Measurements from ENCODE around the gene LAMA5.

LAMA5 gene

DNA sequence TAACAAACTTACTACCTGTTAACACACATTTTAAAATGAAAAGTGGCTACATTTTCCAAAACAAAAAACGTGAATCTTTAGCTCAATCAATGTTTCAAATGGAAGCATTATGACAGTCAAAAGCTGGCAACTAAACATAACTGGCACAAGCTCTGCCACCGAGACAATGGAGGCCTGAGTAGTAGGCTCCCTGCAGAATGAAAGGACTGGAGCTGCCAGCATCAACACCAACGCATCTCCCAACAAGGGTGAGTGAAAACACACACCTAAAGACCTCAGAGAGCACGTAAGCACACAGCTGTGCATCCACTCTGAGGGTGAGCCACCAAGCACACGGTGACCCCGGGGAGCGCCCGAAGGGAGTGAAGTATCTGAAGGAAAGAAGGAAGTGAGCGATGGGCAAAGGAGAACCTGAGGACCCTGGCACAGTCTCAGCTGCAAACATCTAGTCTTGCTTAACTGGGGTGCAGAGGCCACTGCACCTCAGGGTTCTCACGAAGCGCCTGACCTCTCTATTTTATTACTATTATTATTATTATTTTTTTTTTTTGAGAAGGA, 65.9 kb downstream of the LAMA5 start:
- TF ChIP-seq POLR2AphosphoS5 (IDR thresholded peaks at IDR 0.05; ENCODE audit: low read depth, low read length) (no peak), SIN3A (IDR thresholded peaks at IDR 0.05; ENCODE audit: borderline replicate concordance, insufficient read depth, low read length) (no peak), FOXP2 (optimal IDR thresholded peaks at IDR 0.05; ENCODE audit: borderline replicate concordance, extremely low read depth, extremely low read length, insufficient read depth) (no peak), TAF1 (IDR thresholded peaks at IDR 0.05; ENCODE audit: borderline replicate concordance, insufficient read depth, low read length) (no peak)
- TF ChIP-seq, protein P1, sequence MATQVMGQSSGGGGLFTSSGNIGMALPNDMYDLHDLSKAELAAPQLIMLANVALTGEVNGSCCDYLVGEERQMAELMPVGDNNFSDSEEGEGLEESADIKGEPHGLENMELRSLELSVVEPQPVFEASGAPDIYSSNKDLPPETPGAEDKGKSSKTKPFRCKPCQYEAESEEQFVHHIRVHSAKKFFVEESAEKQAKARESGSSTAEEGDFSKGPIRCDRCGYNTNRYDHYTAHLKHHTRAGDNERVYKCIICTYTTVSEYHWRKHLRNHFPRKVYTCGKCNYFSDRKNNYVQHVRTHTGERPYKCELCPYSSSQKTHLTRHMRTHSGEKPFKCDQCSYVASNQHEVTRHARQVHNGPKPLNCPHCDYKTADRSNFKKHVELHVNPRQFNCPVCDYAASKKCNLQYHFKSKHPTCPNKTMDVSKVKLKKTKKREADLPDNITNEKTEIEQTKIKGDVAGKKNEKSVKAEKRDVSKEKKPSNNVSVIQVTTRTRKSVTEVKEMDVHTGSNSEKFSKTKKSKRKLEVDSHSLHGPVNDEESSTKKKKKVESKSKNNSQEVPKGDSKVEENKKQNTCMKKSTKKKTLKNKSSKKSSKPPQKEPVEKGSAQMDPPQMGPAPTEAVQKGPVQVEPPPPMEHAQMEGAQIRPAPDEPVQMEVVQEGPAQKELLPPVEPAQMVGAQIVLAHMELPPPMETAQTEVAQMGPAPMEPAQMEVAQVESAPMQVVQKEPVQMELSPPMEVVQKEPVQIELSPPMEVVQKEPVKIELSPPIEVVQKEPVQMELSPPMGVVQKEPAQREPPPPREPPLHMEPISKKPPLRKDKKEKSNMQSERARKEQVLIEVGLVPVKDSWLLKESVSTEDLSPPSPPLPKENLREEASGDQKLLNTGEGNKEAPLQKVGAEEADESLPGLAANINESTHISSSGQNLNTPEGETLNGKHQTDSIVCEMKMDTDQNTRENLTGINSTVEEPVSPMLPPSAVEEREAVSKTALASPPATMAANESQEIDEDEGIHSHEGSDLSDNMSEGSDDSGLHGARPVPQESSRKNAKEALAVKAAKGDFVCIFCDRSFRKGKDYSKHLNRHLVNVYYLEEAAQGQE (IDR thresholded peaks at IDR 0.05; ENCODE audit: insufficient read depth in 1 of 2, low read depth in 2 of 2, low read length in 2 of 2): no peak

GRCh38 chr20:62300319-62300718, 66.8 kb downstream of the LAMA5 start:
- TF ChIP-seq TAF1 (IDR thresholded peaks at IDR 0.05; ENCODE audit: borderline replicate concordance, insufficient read depth, low read length): no peak
- TF ChIP-seq POLR2AphosphoS5 (IDR thresholded peaks at IDR 0.05; ENCODE audit: low read depth, low read length): no peak
- no peak for TF ChIP-seq FOXP2 (optimal IDR thresholded peaks at IDR 0.05; ENCODE audit: borderline replicate concordance, extremely low read depth, extremely low read length, insufficient read depth)
- TF ChIP-seq, protein P1 (IDR thresholded peaks at IDR 0.05; ENCODE audit: insufficient read depth in 1 of 2, low read depth in 2 of 2, low read length in 2 of 2): no peak
- no peak for TF ChIP-seq SIN3A (IDR thresholded peaks at IDR 0.05; ENCODE audit: borderline replicate concordance, insufficient read depth, low read length)

GRCh38 chr20:62299666-62300236, 67.4 kb downstream of the LAMA5 start:
- TF ChIP-seq TAF1 (IDR thresholded peaks at IDR 0.05; ENCODE audit: borderline replicate concordance, insufficient read depth, low read length) (no peak), FOXP2 (optimal IDR thresholded peaks at IDR 0.05; ENCODE audit: borderline replicate concordance, extremely low read depth, extremely low read length, insufficient read depth) (no peak), POLR2AphosphoS5 (IDR thresholded peaks at IDR 0.05; ENCODE audit: low read depth, low read length) (no peak), SIN3A (IDR thresholded peaks at IDR 0.05; ENCODE audit: borderline replicate concordance, insufficient read depth, low read length) (no peak)
- TF ChIP-seq, protein P1 (IDR thresholded peaks at IDR 0.05; ENCODE audit: insufficient read depth in 1 of 2, low read depth in 2 of 2, low read length in 2 of 2): no peak

DNA sequence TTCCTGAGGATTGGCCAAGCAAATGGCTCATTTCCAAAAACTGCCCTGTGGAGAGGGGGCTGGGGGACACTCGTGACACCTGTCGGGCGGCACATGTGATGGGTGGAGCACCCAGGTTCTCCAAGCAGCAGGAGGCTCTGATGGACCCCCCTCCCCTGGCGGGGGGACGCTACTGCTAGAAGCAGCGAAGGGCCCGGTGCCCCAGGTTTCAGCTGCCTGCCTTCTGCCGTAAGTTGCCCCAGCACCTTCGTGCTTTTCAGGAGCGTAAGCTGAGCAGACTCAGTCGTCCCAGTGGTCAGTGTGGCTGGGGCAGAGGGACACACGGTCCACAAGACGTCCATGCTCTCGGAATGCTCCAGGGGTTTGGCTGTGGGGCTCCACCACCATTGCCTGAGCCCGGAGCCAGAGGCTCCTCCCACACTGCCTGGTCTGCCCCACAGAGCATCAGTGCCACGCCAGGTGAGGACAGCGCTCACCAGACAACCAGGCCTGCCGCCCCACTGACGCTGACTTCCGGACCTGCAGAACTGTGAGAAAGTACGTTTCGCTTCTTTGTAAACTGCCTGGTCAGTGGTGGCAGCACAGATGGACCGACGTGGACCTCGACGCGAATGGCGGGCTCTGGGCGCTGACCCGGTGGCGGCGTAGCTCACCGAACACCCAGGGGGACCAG, 68.4 kb downstream of the LAMA5 start:
- TF ChIP-seq TAF1 (IDR thresholded peaks at IDR 0.05; ENCODE audit: borderline replicate concordance, insufficient read depth, low read length): no peak
- TF ChIP-seq, protein P1 (IDR thresholded peaks at IDR 0.05; ENCODE audit: insufficient read depth in 1 of 2, low read depth in 2 of 2, low read length in 2 of 2): no peak
- no peak for TF ChIP-seq SIN3A (IDR thresholded peaks at IDR 0.05; ENCODE audit: borderline replicate concordance, insufficient read depth, low read length)
- TF ChIP-seq POLR2AphosphoS5 (IDR thresholded peaks at IDR 0.05; ENCODE audit: low read depth, low read length): no peak
- no peak for TF ChIP-seq FOXP2 (optimal IDR thresholded peaks at IDR 0.05; ENCODE audit: borderline replicate concordance, extremely low read depth, extremely low read length, insufficient read depth)

All from PFSK-1 (cell line).